ENCODE measurements around the gene VASH1.
"Not testable (repeated sequence)": the region's sequence is repeated elsewhere in the genome, so short reads cannot be mapped to it uniquely, and the experiment has no call there.

The VASH1 gene

DNA sequence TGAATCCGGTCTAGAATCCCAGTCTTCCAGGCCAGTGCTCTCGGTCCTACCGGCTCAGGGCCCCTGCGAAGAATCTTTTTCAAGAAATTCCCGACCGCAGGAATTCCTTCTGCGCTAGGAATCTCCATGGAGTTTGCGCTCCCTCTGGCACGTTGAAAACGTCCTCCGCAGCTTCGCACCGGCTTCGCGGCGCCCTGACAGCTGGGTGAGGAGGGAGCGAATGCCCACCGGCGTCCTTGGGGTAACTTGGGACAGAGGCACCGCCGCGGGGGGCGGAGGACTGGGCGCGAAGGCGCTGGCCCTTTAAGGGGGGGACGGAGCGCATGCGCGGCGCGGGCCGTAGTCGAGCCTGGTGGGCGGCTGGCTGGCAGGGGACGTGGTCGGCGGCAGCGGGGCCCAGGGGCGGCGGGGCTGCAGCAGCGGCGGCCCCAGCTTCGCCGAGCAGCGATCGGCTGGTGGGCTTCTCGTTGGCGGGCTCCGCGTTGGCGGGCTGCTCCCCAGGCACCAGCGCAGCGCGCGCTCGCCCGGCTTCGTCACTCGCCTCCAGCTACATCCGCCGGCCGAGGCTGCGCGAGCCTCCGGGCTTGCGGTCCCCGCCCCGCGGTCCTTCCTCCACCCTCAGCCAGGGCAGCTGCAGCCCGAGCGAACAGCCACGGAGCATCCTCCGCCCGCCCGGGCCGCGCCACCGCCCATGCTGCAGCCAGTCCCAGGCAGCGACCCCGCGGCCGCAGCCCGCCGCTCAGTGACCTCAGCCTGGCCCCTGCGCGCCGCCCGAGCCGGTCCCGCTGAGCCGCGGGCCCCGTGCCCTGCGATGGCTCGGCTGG, at the start of gene VASH1:
Gene VASH1, plus strand, starts transcription at position 333 of the 824 bp plus-strand sequence. CDS start 1,354 bp downstream, outside the sequence.
- DNase-seq (ENCODE audit: low read depth), result peak; percentile 41

DNA sequence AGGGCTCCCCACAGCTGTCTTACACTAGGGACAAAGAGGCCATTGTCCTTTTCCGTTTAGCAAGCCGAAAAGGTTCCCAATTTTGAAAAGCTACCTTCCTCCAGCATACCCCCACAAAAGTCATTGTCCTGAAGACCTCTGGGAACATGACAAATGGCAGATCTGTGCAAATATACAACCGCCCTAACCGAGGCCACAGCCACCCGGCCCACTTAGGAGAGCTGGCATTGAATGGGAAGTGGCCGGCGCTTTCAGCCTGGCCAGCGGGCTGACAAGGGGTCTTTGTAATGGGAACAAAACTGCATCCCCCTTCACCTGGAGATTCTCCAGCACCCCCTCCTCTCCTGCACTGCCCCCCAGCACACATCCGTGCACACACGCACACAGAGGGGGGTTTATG, 48.1 kb upstream of the VASH1 start:
- DNase-seq (ENCODE audit: low read depth), result no peak

DNA sequence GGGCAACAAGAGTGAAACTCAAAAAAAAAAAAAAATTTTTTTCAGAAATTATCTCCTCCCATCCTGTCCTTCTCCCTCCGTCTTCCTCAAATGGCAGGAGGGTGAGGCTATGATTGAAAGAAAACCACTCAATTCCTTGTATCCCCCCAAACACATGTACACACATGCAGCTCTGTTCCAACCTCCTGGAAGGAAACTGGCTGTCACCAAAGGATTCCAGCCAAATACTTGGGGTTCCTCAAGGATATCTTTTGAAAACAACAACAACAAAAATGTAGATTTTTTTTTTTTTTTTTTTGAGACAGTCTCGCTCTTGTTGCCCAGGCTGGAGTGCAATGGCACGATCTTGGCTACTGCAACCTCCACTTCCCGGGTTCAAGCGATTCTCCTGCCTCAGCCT, 46.8 kb upstream of the VASH1 start:
- DNase-seq (ENCODE audit: low read depth), result no peak

- DNase-seq (ENCODE audit: low read depth), result no peak
These were observed 46.2 kb upstream of the VASH1 start for GRCh38 chr14:76715101-76715500.

DNA sequence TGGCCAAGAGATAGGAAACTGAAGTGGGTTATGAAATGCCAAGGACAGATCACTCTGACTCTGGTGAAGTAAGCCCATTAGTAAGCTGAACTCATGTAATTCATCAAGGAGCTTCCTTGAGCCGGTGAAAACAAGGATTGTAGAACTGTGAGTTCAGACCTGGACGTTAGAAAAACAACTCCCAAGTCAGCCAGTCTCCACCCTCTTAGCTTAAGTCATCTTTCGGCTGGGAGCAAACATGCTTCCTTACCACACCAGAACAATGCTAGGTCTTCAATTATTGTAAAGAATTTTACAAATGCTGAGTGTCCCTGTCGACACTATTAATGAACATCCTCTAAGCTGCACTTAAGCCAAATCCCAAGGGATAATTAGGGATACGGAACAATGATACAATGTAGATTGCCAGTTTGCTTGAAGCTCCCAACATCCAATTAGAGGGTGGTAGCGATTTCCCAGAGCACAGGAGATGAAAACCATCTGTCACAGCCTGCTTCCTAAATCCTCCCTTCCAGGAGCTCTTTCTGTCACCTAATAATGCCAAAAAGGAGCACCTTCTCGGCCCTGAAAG, 45.7 kb upstream of the VASH1 start:
- no peak for DNase-seq (ENCODE audit: low read depth)

GRCh38 chr14:76716285-76716684, 45.0 kb upstream of the VASH1 start:
- DNase-seq (ENCODE audit: low read depth), result no peak

DNA sequence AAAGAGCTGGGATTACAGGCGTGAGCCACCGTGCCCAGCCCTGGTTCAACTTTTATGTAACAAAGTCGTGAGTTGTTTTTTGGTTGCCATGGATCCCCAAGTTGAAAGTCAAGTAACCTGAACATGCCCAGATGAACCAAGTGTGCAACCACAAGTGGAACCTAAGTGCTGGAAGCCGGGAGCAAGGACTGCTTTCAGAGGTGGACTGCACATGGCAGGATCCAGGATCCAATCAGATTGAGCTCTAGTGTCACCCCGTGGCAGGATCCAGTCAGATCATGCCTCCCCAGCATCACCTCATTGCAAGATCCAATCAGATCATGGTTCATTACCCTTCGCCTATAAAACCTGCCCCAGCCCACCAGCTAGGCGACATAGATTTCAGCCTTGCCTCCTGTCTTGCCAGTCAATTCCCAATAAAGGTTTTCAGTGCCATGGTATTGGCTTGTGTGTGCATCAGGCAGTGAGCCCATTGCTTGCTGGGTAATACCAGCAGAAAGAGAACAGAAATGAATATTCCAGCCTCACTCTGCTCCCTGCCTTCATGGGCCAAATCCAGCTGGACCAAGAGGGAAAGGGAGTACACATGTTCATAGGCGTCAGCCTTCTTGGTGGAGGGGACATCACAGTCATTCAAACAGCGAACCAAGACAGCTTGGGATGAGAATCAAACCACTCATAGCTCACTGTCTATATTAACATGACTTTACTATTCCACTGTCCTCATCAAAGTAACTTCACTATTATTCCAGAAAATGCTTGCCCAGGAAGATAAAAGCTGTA, 43.6 kb upstream of the VASH1 start:
- no peak for DNase-seq (ENCODE audit: low read depth)

GRCh38 chr14:76718306-76719040, 42.8 kb upstream of the VASH1 start:
- no peak for DNase-seq (ENCODE audit: low read depth)

DNA sequence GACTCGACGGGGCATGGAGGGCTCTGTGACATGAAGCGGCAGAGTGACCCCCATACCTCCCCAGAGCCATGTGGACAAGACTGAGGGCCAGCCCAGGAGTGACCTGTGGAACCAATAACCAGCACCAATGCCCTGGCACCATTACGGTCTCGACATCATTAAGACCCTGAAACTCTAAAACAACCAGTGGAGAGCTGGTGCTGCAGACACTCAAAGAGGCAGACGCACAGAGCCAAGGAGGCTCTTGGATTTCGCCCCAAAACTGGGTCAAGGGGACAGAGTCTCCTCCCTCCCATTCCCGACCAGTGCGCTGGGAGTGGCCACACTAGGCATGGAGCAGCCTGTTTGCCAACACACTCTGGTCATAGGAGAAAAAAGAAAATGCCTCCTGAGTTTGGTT, 41.6 kb upstream of the VASH1 start:
- DNase-seq (ENCODE audit: low read depth), result no peak

GRCh38 chr14:76720382-76720813, 40.9 kb upstream of the VASH1 start:
- DNase-seq (ENCODE audit: low read depth), result no peak

DNA sequence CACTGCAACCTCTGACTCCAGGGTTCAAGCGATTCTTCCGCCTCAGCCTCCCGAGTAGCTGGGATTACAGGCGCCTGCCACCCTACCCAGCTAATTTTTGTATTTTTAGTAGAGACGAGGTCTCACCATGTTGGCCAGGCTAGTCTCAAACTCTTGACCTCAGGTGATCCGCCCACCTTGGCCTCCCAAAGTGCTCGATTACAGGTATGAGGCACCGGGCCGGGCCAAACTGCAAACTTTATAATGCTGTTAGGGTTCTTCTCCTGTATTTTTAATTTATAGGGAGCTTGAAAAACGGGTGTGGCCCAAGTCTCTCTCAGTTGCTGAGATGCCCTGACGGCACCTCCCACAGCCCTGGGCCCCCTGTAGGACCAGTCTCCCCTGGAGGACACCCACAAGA, 39.8 kb upstream of the VASH1 start:
- DNase-seq (ENCODE audit: low read depth), result not testable (repeated sequence)

DNA sequence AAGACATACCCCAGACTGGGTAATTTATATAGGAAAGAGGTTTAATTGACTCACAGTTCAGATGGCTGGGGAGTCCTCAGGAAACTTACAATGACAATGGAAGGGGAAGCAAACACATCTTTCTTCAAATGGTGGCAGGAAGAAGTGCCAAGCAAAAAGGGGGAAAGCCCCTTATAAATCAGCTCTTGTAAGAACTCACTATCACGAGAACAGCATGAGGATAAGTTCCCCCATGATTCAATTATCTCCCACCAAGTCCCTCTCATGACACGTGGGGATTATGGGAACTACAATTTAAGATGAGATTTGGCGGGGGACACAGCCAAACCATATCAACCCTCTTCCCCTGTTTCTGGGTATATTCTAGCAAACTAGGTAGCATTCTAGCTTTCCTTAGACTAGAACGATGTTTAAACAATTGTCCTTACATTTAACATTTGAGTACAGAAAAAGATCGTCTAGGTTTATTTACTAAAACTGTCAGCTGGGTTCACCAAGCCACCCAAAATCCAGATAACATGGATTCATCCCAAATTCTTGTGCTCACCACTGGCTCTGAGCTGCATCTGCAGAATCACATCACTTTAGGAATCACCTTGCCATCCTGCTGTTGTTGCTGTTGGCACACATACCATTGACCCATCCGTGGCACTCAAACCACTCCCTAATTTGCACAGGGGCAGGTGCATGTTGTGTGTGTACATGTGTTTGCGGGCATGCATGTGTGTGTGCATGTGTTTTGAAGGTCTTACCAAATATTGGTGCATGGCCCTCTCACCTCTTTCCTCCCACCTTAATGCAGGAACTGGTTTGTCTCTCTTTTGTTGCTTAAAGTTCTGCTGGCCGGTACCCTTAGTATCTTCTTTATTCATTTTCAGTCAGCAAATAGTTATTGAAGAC, 36.4 kb upstream of the VASH1 start:
- no peak for DNase-seq (ENCODE audit: low read depth)

GRCh38 chr14:76726551-76726970, 34.7 kb upstream of the VASH1 start:
- no peak for DNase-seq (ENCODE audit: low read depth)

DNA sequence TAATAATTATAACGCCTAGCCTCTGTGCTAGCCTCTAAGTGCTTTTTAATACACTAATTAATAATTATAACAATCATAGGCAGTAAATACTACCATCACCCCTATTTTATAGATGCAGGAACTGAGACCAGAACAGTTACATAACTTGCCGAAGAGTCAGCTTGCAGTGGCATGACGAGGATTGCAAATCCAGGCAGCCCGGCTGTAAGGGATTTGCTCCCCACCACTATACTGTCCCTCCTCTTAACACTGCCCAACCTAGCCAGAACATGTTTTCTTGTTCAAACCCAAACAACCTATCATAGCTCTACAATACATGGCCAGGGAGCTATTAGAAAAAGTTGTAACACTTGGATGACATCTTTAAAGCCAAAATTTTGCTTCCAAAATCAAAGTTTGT, 33.9 kb upstream of the VASH1 start:
- DNase-seq (ENCODE audit: low read depth), result no peak

- no peak for DNase-seq (ENCODE audit: low read depth)
These were observed 33.4 kb upstream of the VASH1 start for GRCh38 chr14:76727901-76728300.

DNA sequence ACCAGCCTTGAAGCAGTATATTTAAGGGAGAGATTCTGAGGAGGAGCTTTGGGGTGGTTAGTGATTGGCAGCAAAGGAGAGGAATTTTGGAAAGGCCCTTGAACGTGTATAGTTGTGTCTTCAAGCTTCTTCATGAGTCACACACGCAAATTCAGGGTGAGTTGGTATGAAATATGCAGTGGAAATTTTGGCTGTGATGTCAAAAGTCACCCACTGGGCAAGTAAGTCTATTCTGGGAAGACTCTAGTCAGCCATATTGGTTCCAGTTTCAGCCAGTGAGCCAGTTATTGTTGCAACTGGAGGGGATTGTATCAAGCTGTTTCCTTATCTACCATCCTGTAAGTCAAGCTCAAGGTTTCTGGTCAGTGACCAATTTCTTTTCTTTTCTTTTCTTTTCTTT, 32.0 kb upstream of the VASH1 start:
- DNase-seq (ENCODE audit: low read depth), result no peak

DNA sequence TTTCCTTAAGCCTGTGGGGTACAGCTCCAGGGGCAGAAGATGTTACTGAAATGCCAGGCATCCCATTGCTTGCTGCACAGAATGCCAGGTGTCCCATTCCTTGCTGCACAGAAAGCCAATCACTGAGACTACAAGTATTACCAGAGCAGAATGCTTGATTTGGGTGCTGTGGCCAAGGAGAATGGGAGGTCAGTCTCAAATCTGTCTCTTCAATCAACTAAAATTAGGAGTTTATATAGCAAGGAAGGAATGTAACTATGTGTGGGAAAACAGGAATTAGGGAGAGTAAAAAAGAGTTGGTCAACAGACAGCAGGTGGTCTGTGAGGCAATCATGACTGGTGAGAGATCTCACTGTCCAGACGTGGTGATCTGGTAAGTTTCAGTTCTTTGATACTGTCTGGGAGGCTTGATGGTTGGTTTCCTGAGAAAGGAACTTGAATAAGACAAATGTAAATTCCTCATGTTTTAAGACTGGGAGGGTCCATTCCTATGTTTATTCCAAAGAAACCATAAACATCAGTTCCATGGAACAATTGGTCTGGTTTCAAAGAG, 31.2 kb upstream of the VASH1 start:
- DNase-seq (ENCODE audit: low read depth), result no peak

DNA sequence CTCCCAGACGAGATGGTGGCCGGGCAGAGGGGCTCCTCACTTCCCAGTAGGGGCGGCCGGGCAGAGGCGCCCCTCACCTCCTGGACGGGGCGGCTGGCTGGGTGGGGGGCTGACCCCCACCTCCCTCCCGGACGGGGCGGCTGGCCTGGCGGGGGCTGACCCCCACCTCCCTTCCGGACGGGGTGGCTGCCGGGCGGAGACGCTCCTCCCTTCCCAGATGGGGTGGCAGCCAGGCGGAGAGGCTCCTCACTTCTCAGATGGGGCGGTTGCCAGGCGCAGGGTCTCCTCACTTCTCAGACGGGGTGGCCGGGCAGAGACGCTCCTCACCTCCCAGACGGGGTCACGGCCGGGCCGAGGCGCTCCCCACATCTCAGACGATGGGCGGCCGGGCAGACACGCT, 26.8 kb upstream of the VASH1 start:
- not testable (repeated sequence) for DNase-seq (ENCODE audit: low read depth)

GRCh38 chr14:76736514-76736913, 24.8 kb upstream of the VASH1 start:
- no peak for DNase-seq (ENCODE audit: low read depth)

DNA sequence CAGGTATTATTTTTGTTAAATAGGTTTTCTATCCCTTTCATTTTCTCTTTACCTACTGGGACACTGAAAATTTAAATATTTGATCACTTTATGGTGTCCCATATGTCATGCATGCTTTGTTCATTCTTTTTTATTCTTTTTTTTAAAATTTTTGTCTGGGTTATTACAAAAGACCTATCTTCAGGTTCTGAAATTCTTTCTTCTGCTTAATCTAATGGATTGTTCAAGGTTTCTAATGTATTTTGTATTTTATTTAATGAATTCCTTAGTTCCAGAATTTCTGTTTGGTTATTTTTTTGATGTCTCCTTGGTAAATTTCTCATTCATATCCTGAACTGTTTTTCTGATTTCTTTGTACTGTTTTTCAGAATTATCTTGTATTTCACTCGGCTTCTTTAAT, 20.2 kb upstream of the VASH1 start:
- DNase-seq (ENCODE audit: low read depth), result no peak

- DNase-seq (ENCODE audit: low read depth), result no peak
These were observed 19.1 kb upstream of the VASH1 start for GRCh38 chr14:76742185-76742584.

Measured in stromal cell of bone marrow (primary cell).